K562 (cell line): Measurements from ENCODE around the gene ERF. TPM values are rescaled to one million over a fixed set of nuclear protein-coding genes. Genes with fewer than 3 reads are reported as not detected.

Experiments
- ATAC-seq: fragments of 200-7000 bp; cut with Tn5 transposase; 3 replicates; pipeline ENCODE4 v1.9.1; 2020; ENCODE audit warnings: moderate library complexity
- BruUV-seq: library from RNA; stranded (reverse); fragments of 400-500 nt; replicated peaks from 2 replicates; lab custom pipeline; 2021; lab: Mats Ljungman, UMichigan
- CTCF ChIA-PET: fragments of 300-600 bp; formaldehyde crosslinking; extraction: SDS; loops from one replicate; lab custom pipeline; 2021; ENCODE audit warnings: low intra/inter-chr PET ratio; lab: Yijun Ruan, JAX
- POLR2A ChIA-PET: fragments of 300-600, 350-650 bp; sonication (Branson Sonifier 250); formaldehyde crosslinking; extraction: SDS; loops from one replicate; lab custom pipeline; 2021; ENCODE audit warnings: antibody characterized with exemption, inconsistent platforms; lab: Yijun Ruan, JAX
- DNase-seq, 4 experiments: peaks; one replicate each; pipeline versions ENCODE4 v3.0.0 to v3.0.0-alpha.2; 2011 to 2018; ENCODE audit warnings: low spot score in 3 of 4, mixed read lengths in 3 of 4; ENCODE audit errors: extremely low read depth in 1 of 4
- FAIRE-seq: peaks from 2 replicates; lab custom pipeline; 2011; peaks lifted over from hg19 to GRCh38; lab: Jason Lieb, UNC
- H2AFZ ChIP-seq: 2 replicates; pipeline ENCODE4 v1.6.0; 2011; ENCODE audit warnings: low read depth, low read length, control low read depth, inconsistent platforms
- H3K27ac ChIP-seq: fragments of 200-600 bp; 3 replicates; pipeline ENCODE4 v1.8.0; 2011; ENCODE audit warnings: low read depth, mild to moderate bottlenecking, control low read depth, inconsistent platforms, low read length, moderate library complexity, mixed read lengths; ENCODE audit errors: extremely low read depth
- H3K27me3 ChIP-seq, 2 experiments: fragments of 300-600 bp in 1 of 2; 2 replicates in 1 of 2; 3 replicates in 1 of 2; pipeline versions ENCODE4 v1.6.0 to v1.8.0; 2011; ENCODE audit warnings: inconsistent platforms in 2 of 2, low read length in 2 of 2, mild to moderate bottlenecking in 1 of 2, mixed read lengths in 1 of 2, moderate library complexity in 1 of 2; ENCODE audit not compliant: control insufficient read depth in 2 of 2, insufficient read depth in 2 of 2
- H3K36me3 ChIP-seq: fragments of 300-600 bp; 3 replicates; pipeline ENCODE4 v1.8.0; 2011; ENCODE audit warnings: mild to moderate bottlenecking, low read length, inconsistent platforms; ENCODE audit not compliant: control insufficient read depth, insufficient read depth
- H3K4me1 ChIP-seq, 2 experiments: fragments of 200-600 bp in 1 of 2; replicated peaks in 1 of 2; 2 replicates in 1 of 2; 3 replicates in 1 of 2; pipeline versions ENCODE4 v1.5.1 to v1.8.0; 2011; ENCODE audit warnings: inconsistent platforms in 2 of 2, low read length in 2 of 2, mild to moderate bottlenecking in 1 of 2, mixed read lengths in 1 of 2, moderate library complexity in 1 of 2; ENCODE audit not compliant: control insufficient read depth in 2 of 2, insufficient read depth in 2 of 2
- H3K4me2 ChIP-seq: 2 replicates; pipeline ENCODE4 v1.6.1; 2011; ENCODE audit warnings: low read length, control low read depth, inconsistent platforms, mixed read lengths; ENCODE audit not compliant: insufficient read depth
- H3K4me3 ChIP-seq: fragments of 200-600 bp; sonication (generic), shearing (Covaris generic); 2 replicates; pipeline ENCODE4 v1.5.1; 2016; ENCODE audit warnings: control low read depth, inconsistent platforms
- H3K79me2 ChIP-seq: fragments of 200-600 bp; 3 replicates; pipeline ENCODE4 v1.8.0; 2011; ENCODE audit warnings: low read length, inconsistent platforms; ENCODE audit not compliant: control insufficient read depth, insufficient read depth
- H3K9ac ChIP-seq, 2 experiments: 2 replicates each; pipeline versions ENCODE4 v1.6.0 to v1.6.1; 2011; ENCODE audit warnings: low read depth in 2 of 2, low read length in 2 of 2, control low read depth in 1 of 2, inconsistent platforms in 1 of 2, mild to moderate bottlenecking in 1 of 2, mixed read lengths in 1 of 2; ENCODE audit not compliant: insufficient read depth in 1 of 2
- H3K9me1 ChIP-seq: one replicate; pipeline ENCODE4 v1.6.0; 2011; ENCODE audit warnings: inconsistent platforms, mild to moderate bottlenecking, low read length, moderate library complexity; ENCODE audit not compliant: control insufficient read depth, insufficient read depth
- H3K9me3 ChIP-seq: replicated peaks from 2 replicates; pipeline ENCODE4 v1.5.1; 2011; ENCODE audit warnings: low read depth, low read length, inconsistent platforms; ENCODE audit not compliant: control insufficient read depth, insufficient read depth
- H4K20me1 ChIP-seq: replicated peaks from 2 replicates; pipeline ENCODE4 v1.6.1; 2011; ENCODE audit warnings: low read length, inconsistent platforms, mixed read lengths; ENCODE audit not compliant: control insufficient read depth, insufficient read depth
- BDP1 ChIP-seq: IDR thresholded peaks from 3 replicates; pipeline ENCODE4 v1.6.1; 2011; ENCODE audit not compliant: insufficient read length, insufficient read depth
- ETS2 ChIP-seq: IDR thresholded peaks from 2 replicates; pipeline ENCODE4 v1.6.1; 2016; ENCODE audit warnings: borderline replicate concordance, missing genetic modification characterization, mild to moderate bottlenecking, moderate library complexity, missing compliant biosample characterization; ENCODE audit not compliant: poor library complexity, severe bottlenecking
- HDAC1 ChIP-seq, 2 experiments: fragments of 450-650 bp; IDR thresholded peaks; 2 replicates each; pipeline ENCODE4 v1.6.1; 2016 to 2017; ENCODE audit warnings: inconsistent platforms in 1 of 2, mild to moderate bottlenecking in 1 of 2, moderate library complexity in 1 of 2
- ILF3 ChIP-seq: fragments of 450-650 bp; IDR thresholded peaks from 2 replicates; pipeline ENCODE4 v1.6.1; 2018; ENCODE audit warnings: antibody characterized with exemption, mild to moderate bottlenecking, moderate library complexity, borderline replicate concordance
- KAT2B ChIP-seq: IDR thresholded peaks from one replicate; pipeline ENCODE4 v1.6.1; 2012; ENCODE audit warnings: low read depth, mild to moderate bottlenecking, control low read depth, inconsistent platforms, low read length, moderate library complexity
- PTTG1 ChIP-seq: fragments of 450-650 bp; IDR thresholded peaks from 2 replicates; pipeline ENCODE4 v1.6.1; 2016; ENCODE audit warnings: low read depth, mild to moderate bottlenecking, missing genetic modification characterization, missing compliant biosample characterization
- RBBP5 ChIP-seq: fragments of 200-600 bp; sonication (generic); IDR thresholded peaks from 2 replicates; pipeline ENCODE4 v1.6.1; 2012; ENCODE audit warnings: borderline replicate concordance, mild to moderate bottlenecking, low read length, control low read depth, inconsistent platforms; ENCODE audit not compliant: insufficient read depth, poor library complexity, severe bottlenecking
- ZNF197 ChIP-seq: fragments of 200-800 bp; sonication (Bioruptor generic); IDR thresholded peaks from 2 replicates; pipeline ENCODE4 v1.6.1; 2016; ENCODE audit warnings: low read depth, missing genetic modification characterization, missing compliant biosample characterization
- ZNF445 ChIP-seq: fragments of 250-450 bp; sonication (Bioruptor Pico); IDR thresholded peaks from 2 replicates; pipeline ENCODE4 v1.4.0; 2020; ENCODE audit warnings: low read depth, mild to moderate bottlenecking, moderate library complexity
- ZNF583 ChIP-seq: fragments of 250-450 bp; sonication (Bioruptor Pico); IDR thresholded peaks from 2 replicates; pipeline ENCODE4 v1.4.0; 2020
- WGBS: fragments of 100-300 bp; shearing (Covaris generic); methylation state at CpG from one replicate; pipeline ENCODE4 v1.1.6; 2016; ENCODE audit warnings: low coverage, mixed read lengths; ENCODE audit not compliant: insufficient coverage; ENCODE audit errors: missing lambda C conversion rate; 5-methylcytosine and 5-hydroxymethylcytosine counted together
- in situ Hi-C: fragments of 300-500 bp; cut with MboI; formaldehyde crosslinking; loops from 4 replicates; pipeline ENCODE4 v1.15.0; 2018; ENCODE audit warnings: inconsistent platforms, mixed read lengths
- intact Hi-C: fragments of 100-400 bp; cut with micrococcal nuclease; formaldehyde crosslinking; loops from 2 replicates; pipeline ENCODE4 v1.14.2; 2022
- polyA plus RNA-seq, 8 experiments: library from polyadenylated mRNA; depleted of rRNA in 4 of 8; stranded (reverse) in 5 of 8; unstranded in 3 of 8; fragments of >200 nt; fragmentation: Nextera tagmentation in 2 of 8; fragmentation: Illumina TruSeq in 1 of 8; extraction: Ambion mirVana in 2 of 8; extraction: Trizol in 1 of 8; gene quantifications; 2 replicates each; pipeline versions ENCODE4 v1.2.1 to v1.2.3, GENCODE V29; 2011 to 2014; ENCODE audit warnings: inconsistent platforms in 1 of 8, missing spikeins in 1 of 8
- total RNA-seq, 7 experiments: library from RNA; depleted of rRNA in 6 of 7; stranded (reverse); fragments of >200 nt in 6 of 7; fragmentation: Illumina TruSeq in 2 of 7; extraction: Trizol in 2 of 7; gene quantifications; 2 replicates each; pipeline versions ENCODE4 v1.2.1 to v1.2.3, GENCODE V29; 2011 to 2021; ENCODE audit warnings: low replicate concordance in 1 of 7

Gene ERF
- total and polyA plus RNA-seq, 9 of the 15 experiments (the other 6 are each of a cell fraction or from before 2014, with no cell fraction given), result 0.03 to 75.4 (median 27.0) TPM

- no peak overlapping the region for H2AFZ ChIP-seq
- H3K27ac ChIP-seq, result no peak overlapping the region
- ChIA-PET CTCF (no interaction called here), POLR2A (interaction anchor here (1.8 kb wide), 1 partner anchor 13 kb away, joined by 6 read pairs; the partner anchor contains the start of genes PAFAH1B3 and PRR19)
- ATAC-seq, result no peak
- 0 out of 2 replicates have a peak, but pooled peaks cover 7% of the 10 kb centered on the region for H4K20me1 ChIP-seq
- H3K36me3 ChIP-seq, result peaks cover 81% of the 10 kb centered on the region; the same call in 2 of the 3 replicates
- no peak overlapping the region for H3K4me2 ChIP-seq
- no TSS peak for BruUV-seq
- no peaks in the 10 kb centered on the region for H3K27me3 ChIP-seq
- no peak for DNase-seq
- no peak for TF ChIP-seq HDAC1 (IDR thresholded peaks at IDR 0.05)
- TF ChIP-seq PTTG1, result no peak
- TF ChIP-seq ZNF583 (CRISPR knock-in tag), result no peak
- no peak for TF ChIP-seq ZNF197 (CRISPR knock-in tag)
- no peak for TF ChIP-seq BDP1
- no peak for TF ChIP-seq KAT2B
- no peak for TF ChIP-seq ILF3
- TF ChIP-seq RBBP5, result no peak
- no peak for TF ChIP-seq ETS2 (tag)
- TF ChIP-seq ZNF445 (CRISPR knock-in tag), result no peak
- FAIRE-seq, result no peak
- H3K4me1 ChIP-seq, result peaks cover 16 to 89% of the 10 kb centered on the region in 2 experiments; a peak in 4 of 5 replicates
- intact Hi-C loops, result no loop called here
- WGBS, result 89% methylated on average over 6 of the region's 8 CpGs
- in situ Hi-C loops, result no loop called here
- no peaks in the 10 kb centered on the region for H3K9me1 ChIP-seq
- H3K9ac ChIP-seq, result 0 out of 4 replicates have a peak overlapping the region, but pooled peaks of 1 of the 2 experiments have one; percentile 35
- peaks cover 23% of the 10 kb centered on the region for H3K79me2 ChIP-seq
- H3K9me3 ChIP-seq, result no peaks in the 10 kb centered on the region
- H3K4me3 ChIP-seq, result no peak overlapping the region
Observed at GRCh38 chr19:42289556-42290041, 34.7 kb upstream of the ERF start.
